Measurements from ENCODE around the gene IGF2BP2.

IGF2BP2 gene

DNA sequence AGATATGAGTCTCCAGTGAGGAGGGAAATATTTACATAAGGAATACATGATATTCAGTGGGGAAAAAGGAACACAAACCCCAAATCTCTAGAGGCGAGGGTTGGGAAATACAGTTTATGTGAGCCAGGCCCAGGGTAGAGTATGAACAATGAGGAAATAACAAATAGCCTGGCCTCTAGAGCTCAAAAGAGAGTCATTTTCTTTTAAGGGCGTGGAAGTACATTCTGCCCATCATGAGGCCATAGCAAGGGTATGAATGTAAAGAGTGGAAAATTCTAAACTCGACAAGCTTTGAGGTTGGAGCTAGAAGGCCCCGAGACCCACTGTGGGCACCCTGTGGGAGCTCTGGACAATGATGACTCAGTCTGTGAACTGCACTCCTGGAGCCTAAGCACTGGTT lies 27.8 kb upstream of the IGF2BP2 start:
- Histone ChIP-seq H4K20me1 (ENCODE audit: insufficient read depth, low read length) (no peaks in the 10 kb centered on the region), H3K4me2 (ENCODE audit: low read length) (no peak overlapping the region), H3K27me3 (ENCODE audit: low read depth, low read length) (no peaks in the 10 kb centered on the region), H3K9ac (ENCODE audit: low read length) (no peak overlapping the region), H3K9me3 (ENCODE audit: insufficient read depth, low read length) (no peaks in the 10 kb centered on the region), H2AFZ (ENCODE audit: low read depth, low read length) (no peak overlapping the region), H3K4me3 (ENCODE audit: low read length) (no peak overlapping the region), H3K36me3 (replicated peaks; ENCODE audit: low read depth, low read length) (no peaks in the 10 kb centered on the region), H3K79me2 (ENCODE audit: low read length) (no peaks in the 10 kb centered on the region), H3K27ac (ENCODE audit: low read length) (no peak overlapping the region), H3K4me1 (ENCODE audit: low read length) (no peaks in the 10 kb centered on the region)
- no peak for TF ChIP-seq EZH2phosphoT487 (IDR thresholded peaks at IDR 0.05; ENCODE audit: low read depth)
- TF ChIP-seq, protein P1, sequence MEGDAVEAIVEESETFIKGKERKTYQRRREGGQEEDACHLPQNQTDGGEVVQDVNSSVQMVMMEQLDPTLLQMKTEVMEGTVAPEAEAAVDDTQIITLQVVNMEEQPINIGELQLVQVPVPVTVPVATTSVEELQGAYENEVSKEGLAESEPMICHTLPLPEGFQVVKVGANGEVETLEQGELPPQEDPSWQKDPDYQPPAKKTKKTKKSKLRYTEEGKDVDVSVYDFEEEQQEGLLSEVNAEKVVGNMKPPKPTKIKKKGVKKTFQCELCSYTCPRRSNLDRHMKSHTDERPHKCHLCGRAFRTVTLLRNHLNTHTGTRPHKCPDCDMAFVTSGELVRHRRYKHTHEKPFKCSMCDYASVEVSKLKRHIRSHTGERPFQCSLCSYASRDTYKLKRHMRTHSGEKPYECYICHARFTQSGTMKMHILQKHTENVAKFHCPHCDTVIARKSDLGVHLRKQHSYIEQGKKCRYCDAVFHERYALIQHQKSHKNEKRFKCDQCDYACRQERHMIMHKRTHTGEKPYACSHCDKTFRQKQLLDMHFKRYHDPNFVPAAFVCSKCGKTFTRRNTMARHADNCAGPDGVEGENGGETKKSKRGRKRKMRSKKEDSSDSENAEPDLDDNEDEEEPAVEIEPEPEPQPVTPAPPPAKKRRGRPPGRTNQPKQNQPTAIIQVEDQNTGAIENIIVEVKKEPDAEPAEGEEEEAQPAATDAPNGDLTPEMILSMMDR (IDR thresholded peaks at IDR 0.05; ENCODE audit: low read depth, low read length), result no peak

DNA sequence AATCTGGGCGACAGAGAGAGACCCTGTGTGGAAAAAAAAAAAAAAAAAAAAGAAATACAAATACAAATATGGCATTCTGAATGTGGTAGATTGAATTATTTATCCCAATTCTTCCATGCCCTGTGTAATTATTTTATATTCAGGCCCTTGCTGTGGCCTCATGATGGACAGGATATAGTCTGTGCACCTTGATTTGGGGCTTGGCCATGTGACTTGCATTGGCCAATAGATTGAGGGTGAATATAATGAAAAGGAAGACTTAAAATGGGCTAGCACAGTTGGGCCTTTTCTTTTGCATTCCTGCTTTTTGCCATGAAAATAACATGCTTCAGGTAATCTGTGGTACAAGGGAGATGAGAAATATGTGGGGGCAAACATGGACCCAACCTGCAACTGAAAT lies 27.1 kb upstream of the IGF2BP2 start:
- no peak for TF ChIP-seq EZH2phosphoT487 (IDR thresholded peaks at IDR 0.05; ENCODE audit: low read depth)
- TF ChIP-seq, protein P1 (IDR thresholded peaks at IDR 0.05; ENCODE audit: low read depth, low read length), result no peak
- no peak overlapping the region for H2AFZ ChIP-seq (ENCODE audit: low read depth, low read length)

DNA sequence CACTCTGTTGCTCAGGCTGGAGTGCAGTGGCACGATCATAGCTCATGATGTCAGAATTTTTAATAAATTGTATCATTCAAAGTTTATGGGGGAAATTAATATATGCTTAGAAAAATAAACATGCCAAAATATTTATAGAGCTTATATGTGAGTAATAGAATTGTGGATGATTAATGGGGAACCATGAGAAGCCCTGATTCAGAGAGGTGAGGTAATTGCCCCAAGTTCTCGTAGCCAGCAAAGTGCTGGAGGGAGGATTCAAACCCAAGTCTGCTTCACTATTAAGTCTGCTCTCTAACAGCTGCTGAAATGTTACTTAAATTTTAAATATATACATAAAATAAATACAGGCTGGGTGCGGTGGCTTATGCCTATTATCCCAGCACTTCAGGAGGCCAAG lies 26.2 kb upstream of the IGF2BP2 start:
- H3K36me3 ChIP-seq (replicated peaks; ENCODE audit: low read depth, low read length), result no peaks in the 10 kb centered on the region
- H3K9me3 ChIP-seq (ENCODE audit: insufficient read depth, low read length), result no peaks in the 10 kb centered on the region
- H3K4me3 ChIP-seq (ENCODE audit: low read length), result no peak overlapping the region
- no peak for TF ChIP-seq EZH2phosphoT487 (IDR thresholded peaks at IDR 0.05; ENCODE audit: low read depth)
- TF ChIP-seq, protein P1 (IDR thresholded peaks at IDR 0.05; ENCODE audit: low read depth, low read length), result no peak
- H4K20me1 ChIP-seq (ENCODE audit: insufficient read depth, low read length), result no peaks in the 10 kb centered on the region
- no peaks in the 10 kb centered on the region for H3K79me2 ChIP-seq (ENCODE audit: low read length)
- H3K9ac ChIP-seq (ENCODE audit: low read length), result no peak overlapping the region
- no peaks in the 10 kb centered on the region for H3K27me3 ChIP-seq (ENCODE audit: low read depth, low read length)
- H3K4me1 ChIP-seq (ENCODE audit: low read length), result no peaks in the 10 kb centered on the region
- H3K4me2 ChIP-seq (ENCODE audit: low read length), result no peak overlapping the region
- H3K27ac ChIP-seq (ENCODE audit: low read length), result no peak overlapping the region
- H2AFZ ChIP-seq (ENCODE audit: low read depth, low read length), result no peak overlapping the region

More for the DNA sequence above, 27.1 kb upstream of the IGF2BP2 start:
- Histone ChIP-seq H3K27me3 (ENCODE audit: low read depth, low read length) (no peaks in the 10 kb centered on the region), H3K4me2 (ENCODE audit: low read length) (no peak overlapping the region), H3K9me3 (ENCODE audit: insufficient read depth, low read length) (no peaks in the 10 kb centered on the region), H3K4me3 (ENCODE audit: low read length) (no peak overlapping the region), H3K79me2 (ENCODE audit: low read length) (no peaks in the 10 kb centered on the region), H3K27ac (ENCODE audit: low read length) (no peak overlapping the region), H4K20me1 (ENCODE audit: insufficient read depth, low read length) (no peaks in the 10 kb centered on the region), H3K4me1 (ENCODE audit: low read length) (no peaks in the 10 kb centered on the region), H3K9ac (ENCODE audit: low read length) (no peak overlapping the region), H3K36me3 (replicated peaks; ENCODE audit: low read depth, low read length) (no peaks in the 10 kb centered on the region)

DNA sequence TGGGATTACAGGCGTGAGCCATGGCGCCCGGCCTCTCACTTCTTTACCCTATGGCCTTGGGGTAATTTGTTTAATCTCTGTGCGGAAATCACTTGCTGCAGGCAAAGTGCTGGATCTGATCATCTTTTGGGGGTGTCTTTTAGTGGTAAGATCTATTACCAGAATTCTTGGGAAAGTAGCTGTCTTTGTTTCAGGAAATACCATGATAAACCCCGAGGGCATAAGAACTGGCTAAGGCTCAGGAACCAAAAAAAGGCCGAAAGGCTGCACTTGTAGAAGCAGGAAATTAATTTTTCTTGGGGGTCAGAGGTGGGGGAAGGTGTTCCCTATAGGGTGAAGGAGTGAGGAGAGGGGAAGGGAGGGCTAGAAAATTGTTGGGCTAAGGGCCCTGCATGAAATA lies 22.7 kb upstream of the IGF2BP2 start:
- H2AFZ ChIP-seq (ENCODE audit: low read depth, low read length), result no peak overlapping the region
- H3K4me1 ChIP-seq (ENCODE audit: low read length), result no peaks in the 10 kb centered on the region
- no peak overlapping the region for H3K9ac ChIP-seq (ENCODE audit: low read length)
- H3K36me3 ChIP-seq (replicated peaks; ENCODE audit: low read depth, low read length), result no peaks in the 10 kb centered on the region
- H4K20me1 ChIP-seq (ENCODE audit: insufficient read depth, low read length), result no peaks in the 10 kb centered on the region
- H3K4me3 ChIP-seq (ENCODE audit: low read length), result no peak overlapping the region
- H3K79me2 ChIP-seq (ENCODE audit: low read length), result no peaks in the 10 kb centered on the region
- 0 out of 2 replicates have a peak, but pooled peaks cover 7% of the 10 kb centered on the region for H3K27me3 ChIP-seq (ENCODE audit: low read depth, low read length)
- no peak overlapping the region for H3K27ac ChIP-seq (ENCODE audit: low read length)
- TF ChIP-seq, protein P1 (IDR thresholded peaks at IDR 0.05; ENCODE audit: low read depth, low read length), result no peak
- no peak for TF ChIP-seq EZH2phosphoT487 (IDR thresholded peaks at IDR 0.05; ENCODE audit: low read depth)
- H3K9me3 ChIP-seq (ENCODE audit: insufficient read depth, low read length), result no peaks in the 10 kb centered on the region
- no peak overlapping the region for H3K4me2 ChIP-seq (ENCODE audit: low read length)

All from OCI-LY3 (cell line).